ENCODE results near the gene PCDHGA4.
"Not testable (repeated sequence)": the region's sequence is repeated elsewhere in the genome, so short reads cannot be mapped to it uniquely, and the experiment has no call there.

PCDHGA4 gene

GRCh38 chr5:141349917-141350619 is 4.8 kb upstream of the PCDHGA4 start, which contains the start of gene PCDHGB1:
TSS of gene PCDHGB1 (plus strand) at chr5:141350099. CDS start at chr5:141350261, 162 bp downstream.
- DNase-seq, result no peak

GRCh38 chr5:141351591-141351990 is 3.2 kb upstream of the PCDHGA4 start:
- DNase-seq, result no peak

- DNase-seq, result no peak
These were observed 820 bp downstream of the PCDHGA4 start for GRCh38 chr5:141355641-141356040.

GRCh38 chr5:141356133-141356532 is 1.3 kb downstream of the PCDHGA4 start:
- DNase-seq, result no peak

- DNase-seq, result no peak
These were observed 2.1 kb downstream of the PCDHGA4 start for GRCh38 chr5:141356950-141357349.

GRCh38 chr5:141359790-141360426 is 5.1 kb downstream of the PCDHGA4 start, which contains the start of gene PCDHGB2:
TSS of gene PCDHGB2 (plus strand) at chr5:141359994. CDS start at chr5:141360136, 142 bp downstream.
- DNase-seq, result no peak

- no peak for DNase-seq
These were observed 5.9 kb downstream of the PCDHGA4 start for GRCh38 chr5:141360685-141361084.

- no peak for DNase-seq
These were observed 7.9 kb downstream of the PCDHGA4 start for GRCh38 chr5:141362719-141363118.

GRCh38 chr5:141363952-141364660 is 9.3 kb downstream of the PCDHGA4 start, which contains the start of gene PCDHGA5:
TSS of gene PCDHGA5 (plus strand) at chr5:141364162. CDS start at chr5:141364331, 169 bp downstream.
- no peak for DNase-seq

- no peak for DNase-seq
These were observed 11.4 kb downstream of the PCDHGA4 start for GRCh38 chr5:141366016-141366896.

- DNase-seq, result no peak
These were observed 15.4 kb downstream of the PCDHGA4 start, which contains the start of gene PCDHGB3 for GRCh38 chr5:141369994-141370848. TSS of gene PCDHGB3 (plus strand) at chr5:141370242. CDS start at chr5:141370395, 153 bp downstream.

GRCh38 chr5:141371572-141372475 is 17.0 kb downstream of the PCDHGA4 start:
- DNase-seq, result no peak

GRCh38 chr5:141373673-141374317 is 19.0 kb downstream of the PCDHGA4 start, which contains the start of gene PCDHGA6:
TSS of gene PCDHGA6 (plus strand) at chr5:141373891. CDS start at chr5:141374084, 193 bp downstream.
- no peak for DNase-seq

- no peak for DNase-seq
These were observed 19.8 kb downstream of the PCDHGA4 start for GRCh38 chr5:141374627-141375026.

GRCh38 chr5:141375444-141376155 is 20.8 kb downstream of the PCDHGA4 start:
- not testable (repeated sequence) for DNase-seq

GRCh38 chr5:141382469-141383294 is 27.9 kb downstream of the PCDHGA4 start, which contains the start of gene PCDHGA7:
TSS of gene PCDHGA7 (plus strand) at chr5:141382742. CDS start at chr5:141382900, 158 bp downstream.
- DNase-seq, result no peak

- DNase-seq, result no peak
These were observed 28.5 kb downstream of the PCDHGA4 start for GRCh38 chr5:141383345-141383744.

All from activated gamma-delta T cell (primary cell).